RWPE1 (cell line): ENCODE data around the gene CACNA1I.

ENCODE experiments used
- CTCF ChIA-PET: fragments of 350-600 bp; sonication (Branson Sonifier 250); formaldehyde crosslinking; extraction: SDS; loops from one replicate; lab custom pipeline; 2021; lab: Yijun Ruan, JAX
- POLR2A ChIA-PET: fragments of 400-600 bp; formaldehyde crosslinking; extraction: SDS; loops from one replicate; lab custom pipeline; 2020; ENCODE audit warnings: antibody characterized with exemption; ENCODE audit not compliant: low non-redundant PET; lab: Yijun Ruan, JAX
- DNase-seq: peaks from one replicate; pipeline ENCODE4 v3.0.0; 2012; ENCODE audit warnings: low spot score
- H3K27ac ChIP-seq: fragments of 450-650 bp; 2 replicates; pipeline ENCODE4 v1.5.1; 2017
- CTCF ChIP-seq: fragments of 450-650 bp; conservative IDR thresholded peaks from 2 replicates; pipeline ENCODE4 v1.5.1; 2017; ENCODE audit warnings: low read depth, mild to moderate bottlenecking

CACNA1I gene

GRCh38 chr22:39574779-39575551 is 4.4 kb downstream of the CACNA1I start:
- ChIA-PET POLR2A (no interaction called here), CTCF (interaction anchor here (0.5 kb wide), 1 partner anchor 998 kb away, joined by 3 read pairs; no protein-coding TSS in a partner anchor)
- DNase-seq: peak; percentile 84
- peak overlapping the region; percentile 35 for H3K27ac ChIP-seq
- no peak for TF ChIP-seq CTCF

GRCh38 chr22:39575552-39575825 is 4.9 kb downstream of the CACNA1I start:
- ChIA-PET POLR2A (no interaction called here), CTCF (no interaction called here)
- no peak overlapping the region for H3K27ac ChIP-seq
- TF ChIP-seq CTCF: no peak
- DNase-seq: no peak

- TF ChIP-seq CTCF: no peak
- H3K27ac ChIP-seq: no peak overlapping the region
- DNase-seq: no peak
- ChIA-PET CTCF (interaction anchor here (0.6 kb wide), 1 partner anchor 28 kb away, joined by 3 read pairs; no protein-coding TSS in a partner anchor), POLR2A (no interaction called here)
Observed at GRCh38 chr22:39576027-39576426, 5.5 kb downstream of the CACNA1I start.

- POLR2A ChIA-PET: no interaction called here
- no peak overlapping the region for H3K27ac ChIP-seq
- CTCF ChIA-PET: no interaction called here
- DNase-seq: no peak
- TF ChIP-seq CTCF: no peak
Observed at GRCh38 chr22:39577366-39577765, 6.8 kb downstream of the CACNA1I start.

- no peak for DNase-seq
- H3K27ac ChIP-seq: no peak overlapping the region
- TF ChIP-seq CTCF: no peak
- CTCF ChIA-PET: interaction anchor here (0.6 kb wide), 1 partner anchor 18 kb away, joined by 3 read pairs; no protein-coding TSS in a partner anchor
- POLR2A ChIA-PET: no interaction called here
Observed at GRCh38 chr22:39577900-39578299, 7.3 kb downstream of the CACNA1I start.

- ChIA-PET CTCF (no interaction called here), POLR2A (no interaction called here)
- DNase-seq: no peak
Observed at GRCh38 chr22:39580006-39580441, 9.5 kb downstream of the CACNA1I start.

More at GRCh38 chr22:39580006-39580441, 9.5 kb downstream of the CACNA1I start:
- no peak for TF ChIP-seq CTCF
- no peak overlapping the region for H3K27ac ChIP-seq
